ENCODE data around the gene MCL1. TPM values are rescaled to one million over a fixed set of nuclear protein-coding genes. Genes with fewer than 3 reads are reported as not detected.
A peak's percentile ranks its signal among the peaks of the same experiment; 100 is the strongest.

Gene MCL1
- total and polyA plus RNA-seq, 2 of the 13 experiments (the other 11 are each of a cell fraction or from before 2014, with no cell fraction given), result 69.5 to 125 TPM

DNA sequence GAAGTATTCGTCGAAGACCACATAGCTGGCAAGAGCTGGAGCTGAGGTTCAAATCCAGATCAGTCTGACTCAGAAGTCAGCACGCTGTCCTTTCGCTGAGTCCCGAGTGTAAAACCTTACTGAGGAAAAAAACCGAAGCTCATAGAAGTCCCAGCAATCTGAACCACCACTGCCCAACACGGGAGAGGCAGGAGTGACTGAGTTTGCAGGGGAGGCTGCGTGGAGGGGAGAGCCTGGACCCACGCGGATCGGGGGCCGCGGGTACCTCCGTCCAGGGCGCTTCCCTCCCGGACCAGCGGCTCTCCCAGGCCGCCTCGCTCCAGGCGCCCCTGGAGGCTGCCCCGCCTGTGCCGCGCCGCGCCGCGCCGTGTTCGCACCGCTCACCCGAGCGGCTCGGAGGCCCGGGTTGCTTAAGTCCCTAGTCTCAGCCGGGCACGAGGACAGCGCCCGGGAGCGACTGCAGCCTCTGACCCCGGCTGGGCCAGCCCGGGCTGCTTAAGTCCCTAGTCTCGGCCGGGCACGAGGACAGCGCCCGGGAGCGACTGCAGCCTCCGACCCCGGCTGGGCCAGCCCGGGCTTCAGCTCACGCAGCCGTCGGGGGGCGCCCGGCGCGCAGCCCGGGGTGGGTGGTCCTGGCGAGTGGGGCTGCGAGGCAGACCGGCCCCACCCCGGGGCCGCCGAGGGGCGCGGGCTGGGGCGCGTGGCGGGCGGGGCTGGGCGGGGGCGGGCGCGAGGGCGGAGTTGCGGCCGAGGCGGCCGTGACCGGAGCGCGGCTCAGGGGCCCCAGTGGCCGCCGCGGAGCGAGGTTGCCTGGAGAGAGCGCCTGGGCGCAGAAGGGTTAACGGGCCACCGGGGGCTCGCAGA is 30.5 kb downstream of the MCL1 start, which contains the start of gene ADAMTSL4 (continued):
- TF ChIP-seq ZNF556 (CRISPR knock-in tag; IDR thresholded peaks at IDR 0.05; ENCODE audit: borderline replicate concordance) (no peak), STAG1 (CRISPR knock-in tag; IDR thresholded peaks at IDR 0.05) (peak; percentile 25; the same call in 1 of the 2 replicates), ZNF232 (CRISPR knock-in tag; IDR thresholded peaks at IDR 0.05; ENCODE audit: borderline replicate concordance) (peak; percentile 29; the same call in 1 of the 2 replicates), ZC3H4 (CRISPR knock-in tag; IDR thresholded peaks at IDR 0.05; ENCODE audit: borderline replicate concordance) (no peak), ZSCAN21 (CRISPR knock-in tag; IDR thresholded peaks at IDR 0.05; ENCODE audit: borderline replicate concordance) (peak; percentile 40; the same call in 1 of the 2 replicates), ZNF496 (CRISPR knock-in tag; IDR thresholded peaks at IDR 0.05; ENCODE audit: insufficient replicate concordance) (no peak), RNF2 (conservative IDR thresholded peaks at IDR 0.05; ENCODE audit: low read depth) (peak; percentile 56; the same call in 1 of the 2 replicates), ARHGAP35 (CRISPR knock-in tag; IDR thresholded peaks at IDR 0.05; ENCODE audit: borderline replicate concordance) (peak; percentile 30; the same call in 1 of the 2 replicates)
- TF ChIP-seq, protein P1, sequence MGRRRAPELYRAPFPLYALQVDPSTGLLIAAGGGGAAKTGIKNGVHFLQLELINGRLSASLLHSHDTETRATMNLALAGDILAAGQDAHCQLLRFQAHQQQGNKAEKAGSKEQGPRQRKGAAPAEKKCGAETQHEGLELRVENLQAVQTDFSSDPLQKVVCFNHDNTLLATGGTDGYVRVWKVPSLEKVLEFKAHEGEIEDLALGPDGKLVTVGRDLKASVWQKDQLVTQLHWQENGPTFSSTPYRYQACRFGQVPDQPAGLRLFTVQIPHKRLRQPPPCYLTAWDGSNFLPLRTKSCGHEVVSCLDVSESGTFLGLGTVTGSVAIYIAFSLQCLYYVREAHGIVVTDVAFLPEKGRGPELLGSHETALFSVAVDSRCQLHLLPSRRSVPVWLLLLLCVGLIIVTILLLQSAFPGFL (CRISPR knock-in tag; IDR thresholded peaks at IDR 0.05), result no peak
- TF ChIP-seq, protein P2, sequence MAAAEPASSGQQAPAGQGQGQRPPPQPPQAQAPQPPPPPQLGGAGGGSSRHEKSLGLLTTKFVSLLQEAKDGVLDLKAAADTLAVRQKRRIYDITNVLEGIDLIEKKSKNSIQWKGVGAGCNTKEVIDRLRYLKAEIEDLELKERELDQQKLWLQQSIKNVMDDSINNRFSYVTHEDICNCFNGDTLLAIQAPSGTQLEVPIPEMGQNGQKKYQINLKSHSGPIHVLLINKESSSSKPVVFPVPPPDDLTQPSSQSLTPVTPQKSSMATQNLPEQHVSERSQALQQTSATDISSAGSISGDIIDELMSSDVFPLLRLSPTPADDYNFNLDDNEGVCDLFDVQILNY (CRISPR knock-in tag; conservative IDR thresholded peaks at IDR 0.05), result no peak; the same call in 1 of the 2 replicates
- TF ChIP-seq, protein P3, sequence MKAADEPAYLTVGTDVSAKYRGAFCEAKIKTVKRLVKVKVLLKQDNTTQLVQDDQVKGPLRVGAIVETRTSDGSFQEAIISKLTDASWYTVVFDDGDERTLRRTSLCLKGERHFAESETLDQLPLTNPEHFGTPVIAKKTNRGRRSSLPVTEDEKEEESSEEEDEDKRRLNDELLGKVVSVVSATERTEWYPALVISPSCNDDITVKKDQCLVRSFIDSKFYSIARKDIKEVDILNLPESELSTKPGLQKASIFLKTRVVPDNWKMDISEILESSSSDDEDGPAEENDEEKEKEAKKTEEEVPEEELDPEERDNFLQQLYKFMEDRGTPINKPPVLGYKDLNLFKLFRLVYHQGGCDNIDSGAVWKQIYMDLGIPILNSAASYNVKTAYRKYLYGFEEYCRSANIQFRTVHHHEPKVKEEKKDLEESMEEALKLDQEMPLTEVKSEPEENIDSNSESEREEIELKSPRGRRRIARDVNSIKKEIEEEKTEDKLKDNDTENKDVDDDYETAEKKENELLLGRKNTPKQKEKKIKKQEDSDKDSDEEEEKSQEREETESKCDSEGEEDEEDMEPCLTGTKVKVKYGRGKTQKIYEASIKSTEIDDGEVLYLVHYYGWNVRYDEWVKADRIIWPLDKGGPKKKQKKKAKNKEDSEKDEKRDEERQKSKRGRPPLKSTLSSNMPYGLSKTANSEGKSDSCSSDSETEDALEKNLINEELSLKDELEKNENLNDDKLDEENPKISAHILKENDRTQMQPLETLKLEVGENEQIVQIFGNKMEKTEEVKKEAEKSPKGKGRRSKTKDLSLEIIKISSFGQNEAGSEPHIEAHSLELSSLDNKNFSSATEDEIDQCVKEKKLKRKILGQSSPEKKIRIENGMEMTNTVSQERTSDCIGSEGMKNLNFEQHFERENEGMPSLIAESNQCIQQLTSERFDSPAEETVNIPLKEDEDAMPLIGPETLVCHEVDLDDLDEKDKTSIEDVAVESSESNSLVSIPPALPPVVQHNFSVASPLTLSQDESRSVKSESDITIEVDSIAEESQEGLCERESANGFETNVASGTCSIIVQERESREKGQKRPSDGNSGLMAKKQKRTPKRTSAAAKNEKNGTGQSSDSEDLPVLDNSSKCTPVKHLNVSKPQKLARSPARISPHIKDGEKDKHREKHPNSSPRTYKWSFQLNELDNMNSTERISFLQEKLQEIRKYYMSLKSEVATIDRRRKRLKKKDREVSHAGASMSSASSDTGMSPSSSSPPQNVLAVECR (CRISPR knock-in tag; IDR thresholded peaks at IDR 0.05; ENCODE audit: borderline replicate concordance), result peak; percentile 45; the same call in 1 of the 2 replicates
